ENCODE measurements around the gene TUBB. TPM values are rescaled to one million over a fixed set of nuclear protein-coding genes. Genes with fewer than 3 reads are reported as not detected.

Gene TUBB
- total RNA-seq, 1 experiment from 2014 or later, result 886 TPM

DNA sequence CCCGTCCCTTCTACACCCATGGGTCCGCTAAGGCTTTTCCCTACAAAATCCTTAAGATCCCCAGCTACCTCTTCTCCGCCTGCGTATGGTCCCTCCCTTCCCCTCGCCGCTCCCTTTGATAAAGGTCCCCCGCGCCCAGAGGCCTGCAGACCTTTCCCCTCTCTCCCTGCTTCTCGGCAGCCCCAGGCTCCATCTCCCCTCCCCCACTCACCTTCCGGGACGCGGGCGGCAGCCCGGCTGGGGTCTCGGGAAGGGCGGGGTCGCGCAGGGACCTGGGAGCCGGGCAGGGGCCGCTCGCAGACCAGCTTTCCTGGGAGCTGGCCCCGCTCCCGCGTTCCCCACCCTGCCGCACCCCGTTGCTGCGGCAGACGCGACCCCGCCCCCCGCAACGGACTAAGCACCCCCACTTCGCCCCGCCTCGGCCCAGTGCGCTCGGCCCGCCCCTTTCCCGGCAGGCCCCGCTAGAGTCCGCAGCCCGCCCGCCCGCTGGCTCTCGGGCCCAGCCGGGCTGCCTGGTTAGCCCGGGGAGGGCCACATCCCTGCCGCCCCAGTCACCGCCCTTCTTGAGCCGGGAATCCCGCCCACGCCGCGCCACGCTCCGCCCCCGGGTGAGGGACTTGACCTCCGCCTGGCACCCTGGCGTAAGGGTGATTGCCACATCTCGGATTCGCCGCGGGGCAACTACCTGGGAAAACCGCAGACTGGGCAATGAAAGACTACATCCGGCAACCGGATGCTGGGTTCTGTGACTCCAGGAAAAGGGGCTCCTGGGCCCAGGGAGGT lies 22.4 kb downstream of the TUBB start, which contains the start of gene FLOT1:
FLOT1 (minus strand) TSS at position 372 of the 783 bp plus-strand sequence. CDS start 498 bp downstream, outside the sequence.
- DNase-seq (ENCODE audit: low read depth, low spot score) (peak; percentile 94), ATAC-seq (peak; percentile 70)
- peak within 1 kb of the TSS; percentile 93 for H3K27ac ChIP-seq (ENCODE audit: low read depth, low read length)
- H2AFZ ChIP-seq (ENCODE audit: low read depth, low read length, poor library complexity, severe bottlenecking), result no peak within 1 kb of the TSS
- no TSS peak for BruUV-seq (replicated peaks)
- CTCF ChIA-PET, result no interaction called here
- peak; percentile 67 for TF ChIP-seq YY1 (IDR thresholded peaks at IDR 0.05; ENCODE audit: extremely low read depth, insufficient replicate concordance, low read depth, low read length)
- no peak for TF ChIP-seq EZH2 (IDR thresholded peaks at IDR 0.05)
- TF ChIP-seq RAD21 (IDR thresholded peaks at IDR 0.05; ENCODE audit: low read depth), result no peak
- TF ChIP-seq EGR1 (IDR thresholded peaks at IDR 0.05; ENCODE audit: low read depth), result no peak
- TF ChIP-seq FOSL1 (IDR thresholded peaks at IDR 0.05; ENCODE audit: low read depth), result no peak
- no peak for TF ChIP-seq ATF3 (IDR thresholded peaks at IDR 0.05)
- TF ChIP-seq TCF7L2 (IDR thresholded peaks at IDR 0.05; ENCODE audit: borderline replicate concordance, extremely low read depth, insufficient read depth, insufficient read length), result peak; percentile 75
- TF ChIP-seq POLR2A (IDR thresholded peaks at IDR 0.05; ENCODE audit: borderline replicate concordance, extremely low read depth, insufficient read depth, insufficient read length), result peak; percentile 98
- peak; percentile 43 for TF ChIP-seq ZFX (IDR thresholded peaks at IDR 0.05)
- TF ChIP-seq POLR2AphosphoS5 (IDR thresholded peaks at IDR 0.05; ENCODE audit: low read depth, low read length), result peak; percentile 39; the same call in 1 of the 2 replicates
- TF ChIP-seq SRF (IDR thresholded peaks at IDR 0.05; ENCODE audit: low read depth), result no peak
- no peak for TF ChIP-seq ELF1 (IDR thresholded peaks at IDR 0.05; ENCODE audit: borderline replicate concordance, low read depth)
- TF ChIP-seq, protein P1, sequence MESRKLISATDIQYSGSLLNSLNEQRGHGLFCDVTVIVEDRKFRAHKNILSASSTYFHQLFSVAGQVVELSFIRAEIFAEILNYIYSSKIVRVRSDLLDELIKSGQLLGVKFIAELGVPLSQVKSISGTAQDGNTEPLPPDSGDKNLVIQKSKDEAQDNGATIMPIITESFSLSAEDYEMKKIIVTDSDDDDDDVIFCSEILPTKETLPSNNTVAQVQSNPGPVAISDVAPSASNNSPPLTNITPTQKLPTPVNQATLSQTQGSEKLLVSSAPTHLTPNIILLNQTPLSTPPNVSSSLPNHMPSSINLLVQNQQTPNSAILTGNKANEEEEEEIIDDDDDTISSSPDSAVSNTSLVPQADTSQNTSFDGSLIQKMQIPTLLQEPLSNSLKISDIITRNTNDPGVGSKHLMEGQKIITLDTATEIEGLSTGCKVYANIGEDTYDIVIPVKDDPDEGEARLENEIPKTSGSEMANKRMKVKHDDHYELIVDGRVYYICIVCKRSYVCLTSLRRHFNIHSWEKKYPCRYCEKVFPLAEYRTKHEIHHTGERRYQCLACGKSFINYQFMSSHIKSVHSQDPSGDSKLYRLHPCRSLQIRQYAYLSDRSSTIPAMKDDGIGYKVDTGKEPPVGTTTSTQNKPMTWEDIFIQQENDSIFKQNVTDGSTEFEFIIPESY (IDR thresholded peaks at IDR 0.05; ENCODE audit: extremely low read depth, insufficient replicate concordance, low read length), result peak; percentile 50
- TF ChIP-seq SP1 (IDR thresholded peaks at IDR 0.05; ENCODE audit: low read depth), result no peak
- no peak for TF ChIP-seq SIN3A (IDR thresholded peaks at IDR 0.05; ENCODE audit: low read depth)
- no peak for TF ChIP-seq ZNF274 (IDR thresholded peaks at IDR 0.05; ENCODE audit: low read depth, low read length)
- intact Hi-C loops (cut with micrococcal nuclease), result loop anchor here (1.0 to 10.0 kb wide), 3 partner anchors 72 to 342 kb away; no protein-coding TSS in a partner anchor
- H3K4me1 ChIP-seq (ENCODE audit: control insufficient read depth in 1 of 2, insufficient read depth in 2 of 2, low read length in 2 of 2), result peaks cover 37 to 79% of the 10 kb centered on the region in 2 experiments
- H3K27me3 ChIP-seq (ENCODE audit: insufficient read depth, low read length), result no peaks in the 10 kb centered on the region
- peaks cover 15% of the 10 kb centered on the region for H3K79me2 ChIP-seq (ENCODE audit: insufficient read depth, low read length)
- H3K9me3 ChIP-seq (ENCODE audit: control insufficient read depth in 1 of 2, insufficient read depth in 1 of 2, low read depth in 1 of 2, low read length in 2 of 2), result no peaks in the 10 kb centered on the region
- peak within 1 kb of the TSS; percentile 97 for H3K9ac ChIP-seq (ENCODE audit: low read length)
- H3K4me3 ChIP-seq (replicated peaks in 1 of 2; ENCODE audit: low read depth in 1 of 2, low read length in 2 of 2), result peak within 1 kb of the TSS; percentile 79 to 85
- H3K4me2 ChIP-seq (ENCODE audit: low read length), result peak within 1 kb of the TSS; percentile 91
- no peaks in the 10 kb centered on the region for H3K9me2 ChIP-seq (ENCODE audit: insufficient read depth)
- peaks cover 4 to 11% of the 10 kb centered on the region in 2 experiments; a peak in 1 of 4 replicates for H3K36me3 ChIP-seq (ENCODE audit: control insufficient read depth in 1 of 2, insufficient read depth in 2 of 2, low read length in 2 of 2)
- no peaks in the 10 kb centered on the region for H4K20me1 ChIP-seq (ENCODE audit: insufficient read depth)
- RAD21 ChIA-PET (ENCODE audit: low non-redundant PET in 1 of 2, low total read pairs in 2 of 2, uncharacterized antibody in 2 of 2, unreplicated experiment in 2 of 2), result no interaction called here
- POLR2A ChIA-PET, result interaction anchor here (0.7 to 16.4 kb wide), 13 partner anchors 10 to 141 kb away, joined by 3 to 680 read pairs (median 5); no protein-coding TSS in a partner anchor

Data from HCT116 (cell line).